ENCODE measurements around the gene DPY19L3.
"Not testable (repeated sequence)": the region's sequence is repeated elsewhere in the genome, so short reads cannot be mapped to it uniquely, and the experiment has no call there.

DPY19L3 gene

DNA sequence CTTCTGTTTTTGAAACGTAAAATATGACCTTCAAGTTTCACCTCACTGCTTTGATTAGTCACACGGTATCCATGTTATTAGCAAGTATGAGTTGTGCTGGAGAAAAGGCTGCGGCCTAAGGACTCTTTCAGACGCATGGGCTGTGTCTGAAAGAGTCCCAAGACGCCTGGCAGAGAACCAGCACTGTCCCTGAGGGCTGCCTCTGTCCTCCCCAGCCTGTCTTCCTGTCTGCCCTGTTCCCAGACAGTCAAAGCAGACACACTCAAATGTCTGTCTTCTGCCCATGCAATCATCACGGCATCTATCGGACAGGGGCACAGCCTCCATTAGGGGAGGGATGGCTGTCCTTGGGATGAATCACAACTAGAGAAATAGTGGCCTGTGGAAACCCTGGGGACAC, 65.5 kb downstream of the DPY19L3 start:
- WGBS, result 96% methylated on average over 7 of the region's 7 CpGs
- Histone ChIP-seq H3K9ac (ENCODE audit: low read depth, low read length) (no peak overlapping the region), H3K4me3 (ENCODE audit: low read length) (no peak overlapping the region), H3K4me1 (ENCODE audit: insufficient read depth, low read length) (peaks cover 5% of the 10 kb centered on the region; the same call in 1 of the 2 replicates), H3K27me3 (ENCODE audit: insufficient read depth, low read length) (no peaks in the 10 kb centered on the region), H3K27ac (ENCODE audit: low read depth, low read length) (no peak overlapping the region), H3K9me3 (ENCODE audit: insufficient read depth, low read depth, low read length) (no peaks in the 10 kb centered on the region), H3K36me3 (ENCODE audit: insufficient read depth, low read length) (peaks cover 69% of the 10 kb centered on the region)

DNA sequence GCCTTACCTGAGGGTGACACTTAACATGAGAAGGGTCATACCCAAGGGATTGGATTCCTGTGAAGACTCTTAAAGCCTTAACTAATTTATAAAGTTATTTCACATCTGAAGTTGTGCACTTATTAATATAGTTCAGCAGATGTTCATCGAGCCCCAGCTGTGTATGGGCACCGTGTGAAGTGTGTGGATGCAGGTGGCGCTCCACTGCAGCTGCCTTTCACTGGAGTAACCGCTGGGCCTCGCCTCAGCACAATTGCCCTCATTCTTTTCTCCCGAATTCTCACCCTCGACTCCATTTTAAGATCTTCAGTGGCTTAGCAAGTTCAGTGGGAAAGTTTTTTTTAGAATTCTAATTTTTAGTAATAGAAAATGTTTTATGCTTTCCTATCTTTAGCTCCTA, 66.2 kb downstream of the DPY19L3 start:
- no peaks in the 10 kb centered on the region for H3K27me3 ChIP-seq (ENCODE audit: insufficient read depth, low read length)
- WGBS, result 97% methylated on average over 7 of the region's 7 CpGs
- peaks cover 65% of the 10 kb centered on the region for H3K36me3 ChIP-seq (ENCODE audit: insufficient read depth, low read length)
- H3K27ac ChIP-seq (ENCODE audit: low read depth, low read length), result no peak overlapping the region
- H3K4me3 ChIP-seq (ENCODE audit: low read length), result no peak overlapping the region
- H3K4me1 ChIP-seq (ENCODE audit: insufficient read depth, low read length), result peaks cover 5% of the 10 kb centered on the region; the same call in 1 of the 2 replicates
- H3K9me3 ChIP-seq (ENCODE audit: insufficient read depth, low read depth, low read length), result no peaks in the 10 kb centered on the region
- no peak overlapping the region for H3K9ac ChIP-seq (ENCODE audit: low read depth, low read length)

GRCh38 chr19:32475141-32476031, 69.8 kb downstream of the DPY19L3 start:
- H3K4me3 ChIP-seq (ENCODE audit: low read length), result no peak overlapping the region
- peaks cover 71% of the 10 kb centered on the region for H3K36me3 ChIP-seq (ENCODE audit: insufficient read depth, low read length)
- peaks cover 5% of the 10 kb centered on the region; the same call in 1 of the 2 replicates for H3K4me1 ChIP-seq (ENCODE audit: insufficient read depth, low read length)

GRCh38 chr19:32476032-32476350, 70.4 kb downstream of the DPY19L3 start:
- no peaks in the 10 kb centered on the region for H3K27me3 ChIP-seq (ENCODE audit: insufficient read depth, low read length)
- peaks cover 5% of the 10 kb centered on the region; the same call in 1 of the 2 replicates for H3K4me1 ChIP-seq (ENCODE audit: insufficient read depth, low read length)
- no peak overlapping the region for H3K4me3 ChIP-seq (ENCODE audit: low read length)
- H3K9ac ChIP-seq (ENCODE audit: low read depth, low read length), result no peak overlapping the region
- no peak overlapping the region for H3K27ac ChIP-seq (ENCODE audit: low read depth, low read length)
- H3K36me3 ChIP-seq (ENCODE audit: insufficient read depth, low read length), result peaks cover 71% of the 10 kb centered on the region
- WGBS, result 97% methylated on average over 4 of the region's 4 CpGs
- no peaks in the 10 kb centered on the region for H3K9me3 ChIP-seq (ENCODE audit: insufficient read depth, low read depth, low read length)

More at GRCh38 chr19:32475141-32476031, 69.8 kb downstream of the DPY19L3 start:
- H3K9me3 ChIP-seq (ENCODE audit: insufficient read depth, low read depth, low read length), result no peaks in the 10 kb centered on the region
- H3K27me3 ChIP-seq (ENCODE audit: insufficient read depth, low read length), result no peaks in the 10 kb centered on the region
- no peak overlapping the region for H3K9ac ChIP-seq (ENCODE audit: low read depth, low read length)
- 95% methylated on average over 9 of the region's 11 CpGs for WGBS
- no peak overlapping the region for H3K27ac ChIP-seq (ENCODE audit: low read depth, low read length)

DNA sequence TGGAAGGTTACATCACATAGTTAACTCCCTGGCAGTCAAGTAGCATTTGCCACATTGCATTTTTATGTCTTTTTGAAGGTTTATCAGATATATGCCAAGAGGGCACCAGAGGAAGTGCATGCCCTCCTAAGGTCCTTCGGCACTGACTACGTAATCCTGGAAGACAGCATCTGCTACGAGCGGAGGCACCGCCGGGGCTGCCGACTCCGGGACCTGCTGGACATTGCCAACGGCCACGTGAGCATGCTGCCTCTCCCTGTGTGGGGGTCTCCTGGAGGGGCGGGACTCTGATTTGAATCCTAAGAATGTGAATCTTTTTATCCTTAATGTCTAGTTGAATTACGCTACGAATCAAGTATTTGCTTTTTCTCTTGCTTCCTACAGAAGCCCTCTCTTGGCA, 74.8 kb downstream of the DPY19L3 start:
- Histone ChIP-seq H3K9me3 (ENCODE audit: insufficient read depth, low read depth, low read length) (no peaks in the 10 kb centered on the region), H3K4me1 (ENCODE audit: insufficient read depth, low read length) (peaks cover 5% of the 10 kb centered on the region; the same call in 1 of the 2 replicates), H3K27me3 (ENCODE audit: insufficient read depth, low read length) (no peaks in the 10 kb centered on the region), H3K36me3 (ENCODE audit: insufficient read depth, low read length) (peaks cover 88% of the 10 kb centered on the region), H3K4me3 (ENCODE audit: low read length) (no peak overlapping the region), H3K27ac (ENCODE audit: low read depth, low read length) (no peak overlapping the region), H3K9ac (ENCODE audit: low read depth, low read length) (no peak overlapping the region)
- WGBS, result 95% methylated on average over 13 of the region's 13 CpGs

GRCh38 chr19:32483574-32483973, 78.0 kb downstream of the DPY19L3 start:
- H3K4me1 ChIP-seq (ENCODE audit: insufficient read depth, low read length), result no peaks in the 10 kb centered on the region
- peaks cover 96% of the 10 kb centered on the region for H3K36me3 ChIP-seq (ENCODE audit: insufficient read depth, low read length)
- no peaks in the 10 kb centered on the region for H3K27me3 ChIP-seq (ENCODE audit: insufficient read depth, low read length)
- WGBS, result 92% methylated on average over 4 of the region's 4 CpGs
- no peak overlapping the region for H3K4me3 ChIP-seq (ENCODE audit: low read length)
- H3K9ac ChIP-seq (ENCODE audit: low read depth, low read length), result no peak overlapping the region
- H3K27ac ChIP-seq (ENCODE audit: low read depth, low read length), result no peak overlapping the region
- H3K9me3 ChIP-seq (ENCODE audit: insufficient read depth, low read depth, low read length), result no peaks in the 10 kb centered on the region

GRCh38 chr19:32489971-32490370, 84.4 kb downstream of the DPY19L3 start:
- Histone ChIP-seq H3K36me3 (ENCODE audit: insufficient read depth, low read length) (peaks cover 32% of the 10 kb centered on the region), H3K27ac (ENCODE audit: low read depth, low read length) (no peak overlapping the region), H3K9me3 (ENCODE audit: insufficient read depth, low read depth, low read length) (no peaks in the 10 kb centered on the region), H3K4me3 (ENCODE audit: low read length) (no peak overlapping the region), H3K27me3 (ENCODE audit: insufficient read depth, low read length) (no peaks in the 10 kb centered on the region), H3K4me1 (ENCODE audit: insufficient read depth, low read length) (no peaks in the 10 kb centered on the region; the same call in 1 of the 2 replicates), H3K9ac (ENCODE audit: low read depth, low read length) (no peak overlapping the region)
- WGBS, result 91% methylated on average over 2 of the region's 2 CpGs

DNA sequence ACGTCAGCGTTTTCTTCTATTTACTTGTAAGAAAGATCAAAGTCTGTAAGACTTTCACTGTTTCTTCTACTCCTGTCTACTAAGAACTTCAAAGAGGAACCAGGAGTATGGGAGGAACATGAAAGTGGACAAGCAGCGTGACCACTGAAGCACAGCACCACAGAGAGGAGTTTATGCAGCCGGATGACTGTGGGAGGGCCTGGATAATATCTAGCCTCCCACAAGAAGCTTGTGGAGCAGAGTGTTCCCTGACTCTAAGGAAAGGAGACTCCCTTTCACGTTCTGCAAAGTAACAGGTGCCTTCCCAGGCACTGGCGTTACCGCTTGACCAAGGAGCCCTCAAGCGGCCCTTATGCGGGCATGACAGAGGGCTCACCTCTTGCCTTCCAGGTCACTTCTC, 91.8 kb downstream of the DPY19L3 start:
- H3K27ac ChIP-seq (ENCODE audit: low read depth, low read length), result no peak overlapping the region
- H3K27me3 ChIP-seq (ENCODE audit: insufficient read depth, low read length), result no peaks in the 10 kb centered on the region
- H3K9me3 ChIP-seq (ENCODE audit: insufficient read depth, low read depth, low read length), result no peaks in the 10 kb centered on the region
- H3K4me1 ChIP-seq (ENCODE audit: insufficient read depth, low read length), result no peaks in the 10 kb centered on the region; the same call in 1 of the 2 replicates
- H3K4me3 ChIP-seq (ENCODE audit: low read length), result no peak overlapping the region
- 92% methylated on average over 9 of the region's 9 CpGs for WGBS
- no peaks in the 10 kb centered on the region for H3K36me3 ChIP-seq (ENCODE audit: insufficient read depth, low read length)
- H3K9ac ChIP-seq (ENCODE audit: low read depth, low read length), result no peak overlapping the region

DNA sequence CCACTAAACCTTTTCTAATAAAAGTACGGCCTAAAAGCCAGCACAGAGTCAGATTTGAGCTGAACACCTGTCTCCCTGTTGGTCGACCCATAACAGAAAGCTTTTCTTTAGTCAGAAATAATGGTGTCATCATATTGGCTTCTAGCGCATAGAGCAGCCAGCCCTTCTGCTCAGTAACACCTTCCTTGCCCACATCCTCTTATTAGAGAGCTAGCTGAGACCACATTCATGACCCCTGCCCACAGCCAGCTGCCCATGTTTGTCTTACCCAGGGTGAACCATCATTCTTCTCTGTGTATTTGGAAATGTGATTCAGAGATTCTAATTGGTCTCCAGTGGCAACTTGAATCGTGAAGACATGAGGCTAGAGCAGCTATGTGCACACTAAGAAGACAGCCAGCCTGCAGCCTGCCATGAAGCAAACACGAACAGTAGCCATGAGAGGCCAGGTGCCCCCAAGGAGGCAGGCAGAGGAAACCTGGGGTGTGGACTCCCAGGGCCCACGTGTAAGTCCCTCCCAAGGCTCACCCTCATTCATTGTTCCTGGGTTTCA, 93.2 kb downstream of the DPY19L3 start:
- H3K36me3 ChIP-seq (ENCODE audit: insufficient read depth, low read length), result no peaks in the 10 kb centered on the region
- 79% methylated on average over 6 of the region's 6 CpGs for WGBS
- no peak overlapping the region for H3K9ac ChIP-seq (ENCODE audit: low read depth, low read length)
- H3K4me3 ChIP-seq (ENCODE audit: low read length), result no peak overlapping the region
- no peaks in the 10 kb centered on the region for H3K27me3 ChIP-seq (ENCODE audit: insufficient read depth, low read length)
- no peak overlapping the region for H3K27ac ChIP-seq (ENCODE audit: low read depth, low read length)
- H3K4me1 ChIP-seq (ENCODE audit: insufficient read depth, low read length), result no peaks in the 10 kb centered on the region
- H3K9me3 ChIP-seq (ENCODE audit: insufficient read depth, low read depth, low read length), result no peaks in the 10 kb centered on the region

- not testable (repeated sequence) for H3K9me3 ChIP-seq (ENCODE audit: insufficient read depth, low read depth, low read length); H3K4me3 ChIP-seq (ENCODE audit: low read length); H3K9ac ChIP-seq (ENCODE audit: low read depth, low read length); H3K27ac ChIP-seq (ENCODE audit: low read depth, low read length); H3K36me3 ChIP-seq (ENCODE audit: insufficient read depth, low read length); H3K4me1 ChIP-seq (ENCODE audit: insufficient read depth, low read length); H3K27me3 ChIP-seq (ENCODE audit: insufficient read depth, low read length)
- WGBS, result 95% methylated on average over 2 of the region's 4 CpGs
Observed at GRCh38 chr19:32512498-32512897, 106.9 kb downstream of the DPY19L3 start.

GRCh38 chr19:32519023-32519422, 113.5 kb downstream of the DPY19L3 start:
- Histone ChIP-seq H3K4me3 (ENCODE audit: low read length) (no peak overlapping the region), H3K4me1 (ENCODE audit: insufficient read depth, low read length) (no peaks in the 10 kb centered on the region), H3K9me3 (ENCODE audit: insufficient read depth, low read depth, low read length) (no peaks in the 10 kb centered on the region), H3K27ac (ENCODE audit: low read depth, low read length) (no peak overlapping the region), H3K36me3 (ENCODE audit: insufficient read depth, low read length) (no peaks in the 10 kb centered on the region), H3K27me3 (ENCODE audit: insufficient read depth, low read length) (no peaks in the 10 kb centered on the region), H3K9ac (ENCODE audit: low read depth, low read length) (no peak overlapping the region)
- WGBS, result 0% methylated on average over 1 of the region's 1 CpG

All from HUES64 (cell line).